HG02678 (cell line): ENCODE measurements around the gene TBC1D17.

Source experiments
- ATAC-seq: cut with Tn5 transposase; IDR thresholded peaks from one replicate; pipeline ENCODE4 v1.9.1; 2021; ENCODE audit warnings: mild to moderate bottlenecking, moderate library complexity; ENCODE audit not compliant: unreplicated experiment

TBC1D17 gene

DNA sequence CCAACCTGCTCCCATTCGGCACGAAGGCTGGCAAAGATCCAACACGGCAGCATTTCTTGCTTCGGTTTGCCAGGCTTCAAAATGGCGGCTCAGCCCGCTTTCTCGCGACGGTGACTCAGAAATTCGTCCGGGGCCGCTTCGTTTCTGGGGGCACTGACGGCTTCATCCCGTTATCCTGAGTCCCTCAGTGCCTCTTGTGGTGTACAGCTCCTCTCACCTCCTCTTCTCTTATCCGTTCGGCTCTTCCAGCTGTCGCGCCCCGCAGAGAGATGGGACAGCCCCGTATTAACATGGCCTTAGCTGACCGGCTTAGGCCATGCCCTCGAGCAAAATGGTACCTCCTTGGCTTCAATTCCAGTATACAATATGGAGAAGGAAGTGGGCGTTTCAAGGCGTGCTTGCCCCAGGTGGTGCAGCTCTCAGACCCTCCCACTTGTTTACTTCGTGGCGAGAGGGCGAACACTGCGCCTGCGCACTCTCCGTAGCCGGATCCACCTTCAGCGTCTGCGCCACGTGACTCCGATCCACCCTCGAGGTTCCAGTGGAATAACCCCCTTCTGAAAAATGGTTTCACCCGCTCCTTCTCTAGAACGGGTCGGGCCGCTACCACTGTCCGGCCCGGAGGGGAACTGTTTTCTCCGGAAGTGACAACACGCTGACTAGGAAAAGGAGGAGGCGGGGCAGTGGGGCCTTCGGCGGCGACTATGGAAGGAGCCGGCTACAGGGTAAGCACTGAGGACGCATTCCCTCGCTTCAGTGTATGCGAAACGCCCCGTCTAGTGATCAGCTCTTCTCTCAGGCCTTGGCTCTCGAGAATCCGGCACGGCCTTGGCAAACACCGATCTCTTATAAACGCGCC is at the start of gene TBC1D17, which contains the start of gene AKT1S1:
Gene TBC1D17 (plus strand): TSS at position 683 of the 859 bp plus-strand sequence. CDS start 22 bp downstream, at position 705.
Gene AKT1S1 (minus strand): TSS at position 336 of the 859 bp plus-strand sequence. CDS start 4,060 bp downstream, outside the sequence.
- ATAC-seq, result peak; percentile 61

GRCh38 chr19:49829200-49829599 is 48.3 kb upstream of the TBC1D17 start:
- no peak for ATAC-seq

DNA sequence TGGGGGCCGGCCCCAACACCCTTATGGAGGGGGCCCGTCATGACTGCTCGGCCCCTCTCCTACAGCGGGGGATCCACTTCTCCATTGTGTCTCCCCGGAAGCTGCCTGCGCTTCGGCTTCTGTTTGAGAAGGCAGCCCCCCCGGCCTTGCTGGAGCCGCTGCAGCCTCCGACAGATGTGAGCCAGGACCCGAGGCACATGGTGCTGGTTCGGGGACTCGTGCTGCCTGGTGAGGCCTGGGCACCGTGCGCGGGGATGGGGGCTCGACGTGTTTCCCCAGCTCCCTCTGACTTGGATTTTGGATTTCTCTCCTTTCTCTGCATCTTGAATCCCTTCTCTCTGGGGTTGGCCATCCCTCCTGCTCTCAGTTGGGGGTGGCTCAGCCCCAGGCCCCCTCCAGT is 47.8 kb upstream of the TBC1D17 start:
- no peak for ATAC-seq

DNA sequence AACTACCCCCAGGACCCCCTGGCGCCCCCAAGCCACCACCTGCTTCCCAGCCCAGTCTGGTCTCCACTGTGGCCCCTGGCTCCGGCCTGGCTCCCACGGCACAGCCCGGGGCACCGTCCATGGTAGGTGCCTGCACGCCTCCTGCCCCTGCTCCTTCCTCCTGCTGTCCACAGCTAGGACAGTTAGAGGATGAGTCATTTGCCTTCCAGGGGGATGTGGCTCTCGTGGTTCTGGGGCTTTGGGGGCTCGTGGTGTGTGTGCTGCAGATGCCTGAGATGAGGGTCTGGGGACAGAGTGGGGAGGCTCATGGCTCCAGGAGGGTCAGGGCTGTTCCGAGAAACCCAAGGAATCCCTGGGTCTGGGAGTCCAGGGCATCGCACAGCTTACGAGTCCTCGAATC is 46.7 kb upstream of the TBC1D17 start:
- no peak for ATAC-seq

DNA sequence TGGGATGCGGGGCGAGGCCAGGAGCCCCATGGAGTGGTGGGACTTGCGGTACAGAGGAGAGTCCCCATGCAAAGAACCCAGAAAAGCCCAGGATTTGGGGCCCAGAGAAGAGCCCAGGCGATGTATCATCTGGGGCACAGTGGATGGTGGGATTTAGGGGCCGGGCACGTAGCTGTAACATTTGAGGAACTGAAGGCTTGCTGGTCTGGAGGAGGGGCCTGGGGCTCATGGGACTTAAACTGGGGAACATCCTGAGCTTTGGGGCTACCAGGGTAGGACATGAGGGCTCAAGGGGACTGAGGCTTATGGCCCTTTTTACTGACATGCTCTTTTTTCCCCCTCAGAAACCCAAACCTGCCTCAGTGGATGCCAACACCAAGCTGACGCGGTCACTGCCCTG is 45.9 kb upstream of the TBC1D17 start:
- ATAC-seq, result no peak

GRCh38 chr19:49832556-49832955 is 44.9 kb upstream of the TBC1D17 start:
- no peak for ATAC-seq

DNA sequence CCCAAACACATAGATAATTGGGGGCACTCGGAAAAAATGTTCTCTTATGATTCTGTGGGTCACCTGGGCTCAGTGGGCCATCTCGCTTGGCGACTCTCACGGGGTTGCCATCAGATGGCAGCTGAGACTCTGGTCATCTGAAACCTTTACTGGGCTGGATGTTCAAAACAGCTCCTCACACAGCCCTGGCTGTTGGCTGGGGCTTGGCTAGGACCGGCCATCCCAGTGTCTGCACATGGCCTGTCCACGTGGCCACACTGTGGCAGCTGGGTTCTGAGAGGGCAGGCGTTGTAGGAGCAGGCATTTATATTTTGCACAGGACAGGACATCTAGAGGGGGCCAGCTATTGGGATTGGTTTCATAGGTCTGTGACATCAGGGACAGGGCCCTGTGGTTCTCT is 43.9 kb upstream of the TBC1D17 start:
- ATAC-seq, result no peak

- no peak for ATAC-seq
These were observed 41.9 kb upstream of the TBC1D17 start for GRCh38 chr19:49835562-49835961.

DNA sequence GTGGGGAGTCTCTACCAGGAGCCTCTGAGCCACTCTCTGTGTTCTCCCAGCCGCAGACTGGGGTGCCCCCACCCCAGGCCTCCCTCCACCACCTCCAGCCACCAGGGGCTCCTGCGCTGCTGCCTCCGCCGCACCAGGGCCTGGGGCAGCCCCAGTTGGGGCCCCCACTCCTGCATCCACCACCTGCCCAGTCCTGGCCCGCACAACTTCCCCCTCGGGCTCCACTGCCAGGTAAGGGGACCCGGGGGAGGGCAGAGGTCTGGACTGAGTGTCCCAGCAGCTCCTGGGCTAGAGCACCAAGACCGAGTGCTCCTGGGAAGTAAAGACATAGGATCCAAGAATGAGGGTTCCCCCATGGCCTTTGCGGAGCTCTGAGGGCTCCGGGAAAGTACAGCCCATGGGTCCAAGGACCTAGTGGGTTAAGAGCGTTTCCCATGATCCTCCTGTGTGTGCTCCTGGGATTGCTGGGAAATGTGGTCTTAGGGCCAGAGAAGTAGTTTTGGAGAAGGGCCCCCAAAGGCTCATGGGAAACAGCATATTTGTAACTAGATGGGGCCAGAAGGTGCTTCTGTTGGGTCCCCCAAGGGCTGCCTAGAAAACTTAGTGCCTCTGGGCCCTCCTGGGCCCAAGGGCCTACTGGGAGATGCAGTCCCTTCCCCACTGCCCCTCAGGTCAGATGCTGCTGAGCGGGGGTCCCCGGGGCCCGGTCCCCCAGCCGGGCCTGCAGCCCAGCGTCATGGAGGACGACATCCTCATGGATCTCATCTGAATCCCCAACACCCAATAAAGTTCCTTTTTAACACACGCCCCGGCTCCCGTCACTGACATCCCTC is 41.1 kb upstream of the TBC1D17 start:
- ATAC-seq, result no peak

- no peak for ATAC-seq
These were observed 40.5 kb upstream of the TBC1D17 start for GRCh38 chr19:49837009-49837310.

GRCh38 chr19:49837425-49837824 is 40.1 kb upstream of the TBC1D17 start:
- ATAC-seq, result no peak

DNA sequence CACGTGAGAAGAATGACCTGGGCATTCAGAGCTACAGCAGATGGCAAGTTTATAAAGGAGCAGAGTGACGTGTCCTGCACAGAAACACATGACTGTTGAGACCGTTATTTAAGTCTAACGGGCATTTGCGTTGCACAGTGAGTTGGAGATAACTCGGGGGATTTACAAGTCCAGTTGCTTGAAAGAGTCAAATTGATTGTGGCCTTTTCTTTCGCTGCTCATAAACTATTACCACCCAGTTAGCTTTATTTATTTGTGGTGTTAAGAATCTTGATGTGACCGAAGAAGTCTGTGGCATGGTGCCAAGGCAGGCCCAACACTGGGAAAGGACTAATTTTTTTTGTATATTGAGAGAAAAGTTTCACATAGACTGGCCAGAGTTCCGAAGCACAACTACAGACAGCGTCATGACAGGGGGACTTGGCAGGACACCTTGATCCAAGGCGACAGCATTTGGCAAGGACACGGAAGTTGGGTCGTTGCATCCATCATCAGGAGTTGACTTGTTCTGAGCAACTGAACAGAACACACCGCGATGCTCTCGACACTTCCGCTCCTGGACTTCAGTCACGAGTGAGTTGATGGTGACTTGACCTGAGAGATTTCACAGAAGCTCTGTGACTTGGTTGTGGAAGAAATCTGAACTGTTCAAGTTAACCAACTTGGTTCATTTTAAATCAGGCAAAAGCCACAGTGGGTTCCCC is 38.5 kb upstream of the TBC1D17 start:
- no peak for ATAC-seq

DNA sequence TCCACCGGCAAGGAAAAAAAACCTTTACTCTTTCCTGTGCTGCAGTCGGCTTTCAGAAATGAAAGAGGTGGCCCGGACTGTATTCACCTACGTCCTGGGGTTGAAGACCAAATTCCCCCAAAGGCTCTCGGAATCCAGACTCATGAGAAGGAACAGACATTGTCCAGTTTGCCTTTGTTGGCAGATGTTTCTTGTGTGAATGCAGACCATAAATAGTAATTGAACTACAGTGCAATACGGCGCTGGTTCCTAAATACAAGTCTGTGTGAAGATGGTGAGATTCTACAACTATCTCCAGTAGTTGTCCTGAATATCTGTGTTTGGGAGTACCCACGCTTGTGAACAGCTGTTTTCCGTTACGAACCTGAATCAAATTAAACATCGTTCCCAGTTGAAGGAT is 37.8 kb upstream of the TBC1D17 start:
- ATAC-seq, result no peak

DNA sequence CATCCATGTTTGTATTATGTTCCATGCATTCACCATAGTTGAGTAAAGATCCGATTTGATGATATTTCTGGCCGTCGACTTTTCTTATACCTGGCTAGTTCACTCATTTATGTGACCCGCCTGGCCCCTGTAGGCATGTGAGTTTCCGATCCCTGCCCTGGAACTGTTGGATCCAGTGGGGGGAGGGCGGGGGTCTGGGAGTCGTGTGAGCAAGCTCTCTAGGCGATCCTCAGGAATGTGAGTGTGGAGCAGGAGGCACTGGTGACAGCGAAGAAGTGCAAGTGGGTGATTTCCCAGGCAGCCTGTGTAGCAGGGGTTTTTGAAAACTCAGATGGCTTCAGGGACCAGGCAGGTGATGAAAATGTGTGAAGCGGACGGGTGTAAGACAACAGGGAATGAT is 37.2 kb upstream of the TBC1D17 start:
- ATAC-seq, result no peak

DNA sequence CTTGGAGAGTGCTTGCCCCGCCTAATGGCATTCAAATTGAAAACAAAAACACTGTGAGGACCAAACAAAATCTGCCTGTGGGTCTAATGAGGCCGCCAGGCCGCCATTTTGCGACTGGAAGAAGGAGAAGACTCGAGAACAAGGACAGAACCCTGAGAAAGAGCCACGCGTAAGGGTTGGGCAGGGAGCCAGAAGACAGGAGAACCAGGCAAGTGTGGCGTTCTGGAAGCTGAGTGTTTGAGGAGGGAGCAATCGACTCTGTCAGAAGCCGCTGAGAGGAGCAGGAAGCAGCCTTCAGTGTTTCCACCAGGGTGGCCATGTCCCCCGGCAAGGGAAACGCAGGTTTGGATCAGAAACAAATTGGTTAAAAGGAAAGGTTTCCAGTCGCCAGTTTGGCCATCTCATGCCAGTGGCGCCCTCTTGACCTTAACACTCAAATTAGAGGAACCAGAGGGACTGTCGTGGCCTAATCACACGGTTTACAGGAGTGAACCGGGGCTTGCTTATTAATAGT is 36.7 kb upstream of the TBC1D17 start:
- no peak for ATAC-seq

DNA sequence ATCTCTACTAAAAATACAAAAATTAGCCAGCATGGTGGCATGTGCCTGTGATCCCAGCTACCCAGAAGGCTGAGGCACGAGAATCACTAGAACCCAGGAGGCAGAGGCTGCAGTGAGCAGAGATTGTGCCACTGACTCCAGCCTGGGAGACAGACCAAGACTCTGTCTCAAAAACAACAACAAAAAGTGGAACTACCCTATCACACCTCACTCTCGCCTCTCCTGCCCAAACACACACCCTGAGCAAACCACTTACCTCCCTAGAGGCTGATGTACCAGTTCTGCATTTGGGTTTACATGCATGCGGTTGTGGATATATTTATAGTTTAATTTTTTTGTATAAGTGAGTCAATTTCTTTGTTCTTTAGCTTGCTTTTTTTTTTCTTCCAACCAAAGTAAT is 34.2 kb upstream of the TBC1D17 start:
- ATAC-seq, result no peak

- ATAC-seq, result no peak
These were observed 33.1 kb upstream of the TBC1D17 start for GRCh38 chr19:49844138-49845095.

DNA sequence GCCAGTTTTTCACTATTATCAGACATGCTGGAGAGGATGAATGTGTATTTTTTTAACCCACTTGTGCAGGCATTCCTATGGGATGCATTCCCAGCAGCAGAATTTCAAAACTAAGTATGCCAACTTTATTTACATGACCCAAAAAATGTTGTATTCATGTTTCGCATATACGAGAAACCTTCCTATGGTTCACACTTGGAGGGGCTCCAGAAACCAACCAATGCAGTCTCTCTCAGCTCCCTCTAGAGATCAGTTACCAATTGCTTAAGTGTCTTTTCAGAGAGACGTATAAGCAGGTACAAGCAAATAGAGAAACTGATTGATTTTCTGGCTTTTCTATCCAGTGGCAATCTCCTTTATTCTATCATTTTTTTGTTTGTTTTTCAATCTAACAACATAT is 32.1 kb upstream of the TBC1D17 start:
- no peak for ATAC-seq

- ATAC-seq, result no peak
These were observed 31.1 kb upstream of the TBC1D17 start for GRCh38 chr19:49846408-49846807.
